IMR-90 (cell line): ENCODE results near the gene CTSC. TPM values are rescaled to one million over a fixed set of nuclear protein-coding genes. Genes with fewer than 3 reads are reported as not detected.

ENCODE experiments used
- ATAC-seq: fragments of 200-7000 bp; cut with Tn5 transposase; 2 replicates; pipeline ENCODE4 v1.9.1; 2020; ENCODE audit warnings: low read depth, mild to moderate bottlenecking, moderate library complexity
- BruUV-seq: library from RNA; stranded (reverse); fragments of 400-500 nt; replicated peaks from 2 replicates; lab custom pipeline; 2021; lab: Mats Ljungman, UMichigan
- CTCF ChIA-PET: fragments of 300-600 bp; formaldehyde crosslinking; extraction: SDS; loops from one replicate; lab custom pipeline; 2021; ENCODE audit warnings: antibody characterized with exemption; lab: Yijun Ruan, JAX
- POLR2A ChIA-PET: fragments of 300-600 bp; sonication (Branson Sonifier 250); formaldehyde crosslinking; loops from one replicate; lab custom pipeline; 2022; ENCODE audit warnings: antibody characterized with exemption; ENCODE audit not compliant: unreplicated experiment; lab: Charles Lee
- DNase-seq: peaks from one replicate; pipeline ENCODE4 v3.0.0; 2013
- H2AFZ ChIP-seq: replicated peaks from 2 replicates; pipeline ENCODE3; 2013; ENCODE audit warnings: low read length, mild to moderate bottlenecking; ENCODE audit not compliant: poor library complexity
- H2AK5ac ChIP-seq: 2 replicates; pipeline ENCODE4 v1.6.1; 2013; ENCODE audit warnings: low read depth, low read length, inconsistent platforms
- H2AK9ac ChIP-seq: replicated peaks from 2 replicates; pipeline ENCODE3; 2013; ENCODE audit warnings: mild to moderate bottlenecking, low read depth, low read length, moderate library complexity; ENCODE audit not compliant: poor library complexity
- H2BK120ac ChIP-seq: 2 replicates; pipeline ENCODE4 v1.6.1; 2013; ENCODE audit warnings: low read depth, low read length, inconsistent platforms
- H2BK15ac ChIP-seq: 3 replicates; pipeline ENCODE4 v1.6.1; 2013; ENCODE audit warnings: low read depth, low read length, inconsistent platforms
- H2BK20ac ChIP-seq: 2 replicates; pipeline ENCODE4 v1.6.1; 2013; ENCODE audit warnings: low read depth, mild to moderate bottlenecking, inconsistent platforms, low read length, moderate library complexity
- H2BK5ac ChIP-seq: 2 replicates; pipeline ENCODE4 v1.6.1; 2013; ENCODE audit warnings: mild to moderate bottlenecking, low read depth, low read length, inconsistent platforms; ENCODE audit not compliant: poor library complexity, severe bottlenecking
- H3K14ac ChIP-seq: replicated peaks from 2 replicates; pipeline ENCODE4 v1.6.1; 2013; ENCODE audit warnings: low read depth, low read length, inconsistent platforms
- H3K18ac ChIP-seq: 2 replicates; pipeline ENCODE4 v1.6.1; 2013; ENCODE audit warnings: low read depth, low read length, control low read depth
- H3K23ac ChIP-seq: 2 replicates; pipeline ENCODE4 v1.6.1; 2013; ENCODE audit warnings: low read depth, low read length, inconsistent platforms
- H3K27ac ChIP-seq: 2 replicates; pipeline ENCODE4 v1.5.1; 2013; ENCODE audit warnings: mild to moderate bottlenecking, control low read depth, low read length; ENCODE audit not compliant: insufficient read depth
- H3K27me3 ChIP-seq: 2 replicates; pipeline ENCODE4 v1.6.1; 2013; ENCODE audit warnings: low read length; ENCODE audit not compliant: control insufficient read depth, insufficient read depth
- H3K36me3 ChIP-seq: 2 replicates; pipeline ENCODE4 v1.6.1; 2013; ENCODE audit warnings: low read length, mixed read lengths; ENCODE audit not compliant: control insufficient read depth, insufficient read depth
- H3K4ac ChIP-seq: 2 replicates; pipeline ENCODE4 v1.6.1; 2013; ENCODE audit warnings: low read depth, low read length, inconsistent platforms
- H3K4me1 ChIP-seq: 2 replicates; pipeline ENCODE4 v1.6.1; 2013; ENCODE audit warnings: low read length, mixed read lengths; ENCODE audit not compliant: control insufficient read depth, insufficient read depth
- H3K4me2 ChIP-seq: 2 replicates; pipeline ENCODE4 v1.6.1; 2013; ENCODE audit warnings: low read depth, mild to moderate bottlenecking, control low read depth, low read length, moderate library complexity
- H3K4me3 ChIP-seq: 2 replicates; pipeline ENCODE4 v1.5.1; 2013; ENCODE audit warnings: low read depth, mild to moderate bottlenecking, control low read depth, low read length, moderate library complexity; ENCODE audit not compliant: insufficient read depth
- H3K56ac ChIP-seq: 2 replicates; pipeline ENCODE4 v1.6.1; 2013; ENCODE audit warnings: low read length, inconsistent platforms; ENCODE audit not compliant: insufficient read depth; ENCODE audit errors: extremely low read depth
- H3K79me1 ChIP-seq, 2 experiments: 2 replicates each; pipeline ENCODE4 v1.6.1; 2013; ENCODE audit warnings: low read length in 2 of 2, inconsistent platforms in 1 of 2, low read depth in 1 of 2
- H3K9ac ChIP-seq: 2 replicates; pipeline ENCODE4 v1.6.1; 2013; ENCODE audit warnings: low read depth, low read length, control low read depth
- H3K9me1 ChIP-seq: 2 replicates; pipeline ENCODE4 v1.6.1; 2013; ENCODE audit warnings: low read length, inconsistent platforms; ENCODE audit not compliant: insufficient read depth
- H3K9me3 ChIP-seq: 2 replicates; pipeline ENCODE4 v1.6.1; 2013; ENCODE audit warnings: low read length; ENCODE audit not compliant: control insufficient read depth, insufficient read depth
- H4K20me1 ChIP-seq: 2 replicates; pipeline ENCODE4 v1.6.1; 2013; ENCODE audit warnings: low read length, inconsistent platforms; ENCODE audit not compliant: insufficient read depth
- H4K5ac ChIP-seq: 2 replicates; pipeline ENCODE4 v1.6.1; 2013; ENCODE audit warnings: mild to moderate bottlenecking, low read depth, low read length, control low read depth
- H4K8ac ChIP-seq, 2 experiments: 2 replicates each; pipeline ENCODE4 v1.6.1; 2013; ENCODE audit warnings: low read depth in 2 of 2, low read length in 2 of 2, control low read depth in 1 of 2, inconsistent platforms in 1 of 2
- H4K91ac ChIP-seq: 2 replicates; pipeline ENCODE4 v1.6.1; 2013; ENCODE audit warnings: low read depth, low read length, inconsistent platforms; ENCODE audit not compliant: insufficient read depth
- BHLHE40 ChIP-seq: fragments of 150-350 bp; IDR thresholded peaks from 2 replicates; pipeline ENCODE4 v1.6.1; 2016; ENCODE audit warnings: mild to moderate bottlenecking, low read depth, low read length
- ELK1 ChIP-seq: fragments of 150-350 bp; IDR thresholded peaks from 2 replicates; pipeline ENCODE4 v1.6.1; 2016; ENCODE audit warnings: low read depth, mild to moderate bottlenecking, low read length, moderate library complexity, borderline replicate concordance
- MAFK ChIP-seq: IDR thresholded peaks from 2 replicates; pipeline ENCODE4 v1.6.1; 2012; ENCODE audit warnings: low read depth, low read length, improper control_type of control experiment
- NFE2L2 ChIP-seq: fragments of 150-350 bp; IDR thresholded peaks from 2 replicates; pipeline ENCODE4 v1.6.1; 2016; ENCODE audit warnings: low read depth, mild to moderate bottlenecking, low read length
- POLR2A ChIP-seq: IDR thresholded peaks from 2 replicates; pipeline ENCODE4 v1.6.1; 2012; ENCODE audit warnings: mild to moderate bottlenecking, low read depth, low read length
- RFX5 ChIP-seq: IDR thresholded peaks from 2 replicates; pipeline ENCODE4 v1.8.0; 2012; ENCODE audit warnings: low read depth, mild to moderate bottlenecking, low read length, moderate library complexity
- SMC3 ChIP-seq: fragments of 150-350 bp; IDR thresholded peaks from 2 replicates; pipeline ENCODE4 v1.6.1; 2016; ENCODE audit warnings: low read depth, mild to moderate bottlenecking, antibody characterized with exemption, low read length, moderate library complexity
- USF2 ChIP-seq: fragments of 150-350 bp; IDR thresholded peaks from 2 replicates; pipeline ENCODE4 v1.6.1; 2017; ENCODE audit warnings: mild to moderate bottlenecking, antibody characterized with exemption, low read length, low read depth
- WGBS, 2 experiments: methylation state at CpG; one replicate each; pipeline versions ENCODE4 v1.1.5 to v1.1.7; 2013; ENCODE audit warnings: missing lambda C conversion rate in 2 of 2; ENCODE audit not compliant: insufficient read length in 1 of 2; ENCODE audit errors: extremely low coverage in 2 of 2; 5-methylcytosine and 5-hydroxymethylcytosine counted together
- dilution Hi-C: fragments of 300-500 bp; cut with HindIII; formaldehyde crosslinking; loops from one replicate; pipeline ENCODE4 v1.14.3; 2018; ENCODE audit warnings: low sequenced_read_pairs; ENCODE audit not compliant: unreplicated experiment
- in situ Hi-C: fragments of 300-500 bp; cut with MboI; formaldehyde crosslinking; loops from 3 replicates; pipeline ENCODE4 v1.14.3; 2019; ENCODE audit warnings: low sequenced_read_pairs, inconsistent platforms, mixed read lengths
- intact Hi-C: fragments of 100-400 bp; cut with micrococcal nuclease; formaldehyde crosslinking; loops from 2 replicates; pipeline ENCODE4 v1.10.0; 2022
- polyA plus RNA-seq, 3 experiments: library from polyadenylated mRNA; depleted of rRNA; stranded (reverse); fragments of >200 nt; gene quantifications; 2 replicates each; pipeline ENCODE4 v1.2.3, GENCODE V29; 2012; ENCODE audit warnings: low replicate concordance in 1 of 3
- total RNA-seq: library from RNA; depleted of rRNA; stranded (reverse); fragments of >200 nt; gene quantifications from 2 replicates; pipeline ENCODE4 v1.2.3, GENCODE V29; 2012
- TF ChIP-seq, protein P1 (sequence below): conservative IDR thresholded peaks from 2 replicates; pipeline ENCODE4 v1.5.1; 2012; ENCODE audit warnings: mild to moderate bottlenecking, low read depth, low read length, improper control_type of control experiment

The CTSC gene
- total and polyA plus RNA-seq, 2 of the 4 experiments (the other 2 are of a cell fraction): 208 to 299 TPM

GRCh38 chr11:88310246-88310645, 27.3 kb downstream of the CTSC start:
- in situ Hi-C loops: loop anchor here (25.0 kb wide), 1 partner anchor 227 kb away; no protein-coding TSS in a partner anchor
- ATAC-seq (peak; percentile 49), DNase-seq (peak; percentile 43)
- H3K9me3 ChIP-seq: peaks cover 3% of the 10 kb centered on the region; the same call in 1 of the 2 replicates
- H2AK5ac ChIP-seq: no peak overlapping the region
- no peak overlapping the region for H3K56ac ChIP-seq
- peak overlapping the region; percentile 45; the same call in 1 of the 2 replicates for H3K4me2 ChIP-seq
- H4K5ac ChIP-seq: no peak overlapping the region
- intact Hi-C loops: no loop called here
- no peak overlapping the region for H3K27ac ChIP-seq
- H4K8ac ChIP-seq: no peak overlapping the region
- no peak overlapping the region for H3K4ac ChIP-seq
- CTCF ChIA-PET: no interaction called here
- H4K91ac ChIP-seq: no peak overlapping the region
- POLR2A ChIA-PET: interaction anchor here (1.0 kb wide), 1 partner anchor 16 kb away, joined by 3 read pairs; no protein-coding TSS in a partner anchor
- H2AK9ac ChIP-seq: no peak overlapping the region
- H3K36me3 ChIP-seq: peaks cover 28% of the 10 kb centered on the region
- no peak overlapping the region for H3K23ac ChIP-seq
- H3K79me1 ChIP-seq: peaks cover 0 to 30% of the 10 kb centered on the region in 2 experiments; a peak in 3 of 4 replicates
- no peaks in the 10 kb centered on the region for H3K27me3 ChIP-seq
- no peak overlapping the region for H3K14ac ChIP-seq
- no peaks in the 10 kb centered on the region for H4K20me1 ChIP-seq
- no peak overlapping the region for H2BK20ac ChIP-seq
- H2BK5ac ChIP-seq: no peak overlapping the region
- H3K18ac ChIP-seq: no peak overlapping the region
- H2AFZ ChIP-seq: no peak overlapping the region
- dilution Hi-C loops: no loop called here
- no CpG with 5 or more reads among the region's 1 CpG for WGBS, 2 experiments
- no peaks in the 10 kb centered on the region; the same call in 1 of the 2 replicates for H3K9me1 ChIP-seq
- H3K9ac ChIP-seq: no peak overlapping the region
- no peak overlapping the region for H2BK120ac ChIP-seq
- H3K4me1 ChIP-seq: peaks cover 14% of the 10 kb centered on the region
- no peak overlapping the region for H3K4me3 ChIP-seq
- TF ChIP-seq USF2 (no peak), SMC3 (no peak), MAFK (no peak), POLR2A (no peak), BHLHE40 (no peak), RFX5 (no peak), NFE2L2 (no peak), ELK1 (no peak)
- TF ChIP-seq, protein P1, sequence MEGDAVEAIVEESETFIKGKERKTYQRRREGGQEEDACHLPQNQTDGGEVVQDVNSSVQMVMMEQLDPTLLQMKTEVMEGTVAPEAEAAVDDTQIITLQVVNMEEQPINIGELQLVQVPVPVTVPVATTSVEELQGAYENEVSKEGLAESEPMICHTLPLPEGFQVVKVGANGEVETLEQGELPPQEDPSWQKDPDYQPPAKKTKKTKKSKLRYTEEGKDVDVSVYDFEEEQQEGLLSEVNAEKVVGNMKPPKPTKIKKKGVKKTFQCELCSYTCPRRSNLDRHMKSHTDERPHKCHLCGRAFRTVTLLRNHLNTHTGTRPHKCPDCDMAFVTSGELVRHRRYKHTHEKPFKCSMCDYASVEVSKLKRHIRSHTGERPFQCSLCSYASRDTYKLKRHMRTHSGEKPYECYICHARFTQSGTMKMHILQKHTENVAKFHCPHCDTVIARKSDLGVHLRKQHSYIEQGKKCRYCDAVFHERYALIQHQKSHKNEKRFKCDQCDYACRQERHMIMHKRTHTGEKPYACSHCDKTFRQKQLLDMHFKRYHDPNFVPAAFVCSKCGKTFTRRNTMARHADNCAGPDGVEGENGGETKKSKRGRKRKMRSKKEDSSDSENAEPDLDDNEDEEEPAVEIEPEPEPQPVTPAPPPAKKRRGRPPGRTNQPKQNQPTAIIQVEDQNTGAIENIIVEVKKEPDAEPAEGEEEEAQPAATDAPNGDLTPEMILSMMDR: no peak
- no peak overlapping the region for H2BK15ac ChIP-seq
- no TSS peak for BruUV-seq
